ENCODE results near the gene BRSK1. TPM values are rescaled to one million over a fixed set of nuclear protein-coding genes. Genes with fewer than 3 reads are reported as not detected.
A peak's percentile ranks its signal among the peaks of the same experiment; 100 is the strongest.

The BRSK1 gene
- polyA plus RNA-seq, 2 of the 4 experiments (the other 2 are of a cell fraction) = 5.4 to 6.6 TPM

GRCh38 chr19:55261671-55262126 is 22.1 kb upstream of the BRSK1 start:
- Histone ChIP-seq H3K27ac (no peak overlapping the region), H3K4me3 (no peak overlapping the region), H3K9me3 (peaks cover 4% of the 10 kb centered on the region; the same call in 2 of the 3 replicates), H3K4me2 (no peak overlapping the region), H3K4me1 (peaks cover 17% of the 10 kb centered on the region)
- WGBS (ENCODE audit: missing lambda C conversion rate) = 88% methylated on average over 13 of the region's 13 CpGs
- ATAC-seq = no peak
- DNase-seq (ENCODE audit: low read depth in 1 of 2, low spot score in 1 of 2) = no peak
- ChIA-PET POLR2A (interaction anchor here (1.9 kb wide), 1 partner anchor 45 kb away, joined by 7 read pairs; no protein-coding TSS in a partner anchor), CTCF (interaction anchor here (0.7 to 4.8 kb wide), 13 partner anchors 8 to 242 kb away, joined by 3 to 44 read pairs (median 6); partner anchors contain the start of gene TMEM238)
- TF ChIP-seq, protein P1, sequence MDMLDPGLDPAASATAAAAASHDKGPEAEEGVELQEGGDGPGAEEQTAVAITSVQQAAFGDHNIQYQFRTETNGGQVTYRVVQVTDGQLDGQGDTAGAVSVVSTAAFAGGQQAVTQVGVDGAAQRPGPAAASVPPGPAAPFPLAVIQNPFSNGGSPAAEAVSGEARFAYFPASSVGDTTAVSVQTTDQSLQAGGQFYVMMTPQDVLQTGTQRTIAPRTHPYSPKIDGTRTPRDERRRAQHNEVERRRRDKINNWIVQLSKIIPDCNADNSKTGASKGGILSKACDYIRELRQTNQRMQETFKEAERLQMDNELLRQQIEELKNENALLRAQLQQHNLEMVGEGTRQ (IDR thresholded peaks at IDR 0.05) = peak; percentile 10; the same call in 1 of the 2 replicates
- TF ChIP-seq SREBF2 (IDR thresholded peaks at IDR 0.05) = no peak
- no peak for FAIRE-seq

GRCh38 chr19:55262359-55262758 is 21.4 kb upstream of the BRSK1 start:
- 92% methylated on average over 9 of the region's 9 CpGs for WGBS (ENCODE audit: missing lambda C conversion rate)
- no peak for FAIRE-seq
- TF ChIP-seq CBX2 (IDR thresholded peaks at IDR 0.05; ENCODE audit: borderline replicate concordance, low read depth) (no peak), EHF (CRISPR knock-in tag; IDR thresholded peaks at IDR 0.05) (no peak), HDAC2 (IDR thresholded peaks at IDR 0.05) (no peak), RCOR1 (IDR thresholded peaks at IDR 0.05; ENCODE audit: low read depth, low read length) (no peak), CEBPB (IDR thresholded peaks at IDR 0.05) (no peak), ELK1 (IDR thresholded peaks at IDR 0.05; ENCODE audit: low read depth, low read length) (no peak), HMGXB4 (CRISPR knock-in tag; IDR thresholded peaks at IDR 0.05; ENCODE audit: borderline replicate concordance) (no peak), RAD21 (conservative IDR thresholded peaks at IDR 0.05 in 1 of 2, IDR thresholded peaks at IDR 0.05 in 1 of 2) (no peak), SMC3 (IDR thresholded peaks at IDR 0.05) (no peak), JUNB (IDR thresholded peaks at IDR 0.05) (no peak), NFE2L2 (conservative IDR thresholded peaks at IDR 0.05; ENCODE audit: low read length) (no peak)

DNA sequence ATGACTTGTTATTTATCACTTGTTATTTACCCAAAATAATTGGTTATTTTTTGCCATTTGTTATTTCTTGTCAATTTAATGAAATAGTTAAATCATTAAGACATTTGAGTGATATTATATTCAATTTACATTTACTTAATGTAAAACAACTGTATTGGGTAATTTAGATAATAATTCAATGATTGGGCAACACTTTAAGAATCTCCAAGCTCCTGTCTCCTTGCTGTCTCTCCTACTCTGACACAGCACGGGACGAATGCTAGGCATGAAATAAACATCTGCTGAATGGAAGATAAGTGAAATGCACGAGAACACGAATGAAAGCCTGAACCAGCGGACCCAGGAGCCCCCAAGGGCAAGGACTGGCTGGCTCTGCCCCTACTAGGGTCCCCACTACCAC is 19.3 kb upstream of the BRSK1 start:
- POLR2A ChIA-PET = interaction anchor here (0.5 kb wide), 1 partner anchor 12 kb away, joined by 3 read pairs; no protein-coding TSS in a partner anchor
- H3K4me1 ChIP-seq = peaks cover 8% of the 10 kb centered on the region
- DNase-seq (ENCODE audit: low read depth in 1 of 2, low spot score in 1 of 2) = no peak
- H3K4me2 ChIP-seq = no peak overlapping the region
- H3K4me3 ChIP-seq = no peak overlapping the region
- no peak overlapping the region for H3K27ac ChIP-seq
- peaks cover 9% of the 10 kb centered on the region; the same call in 2 of the 3 replicates for H3K9me3 ChIP-seq
- whole genome bisulfite sequencing (ENCODE audit: missing lambda C conversion rate) = 91% methylated on average over 5 of the region's 5 CpGs
- TF ChIP-seq FOSL2 (IDR thresholded peaks at IDR 0.05) (no peak), FOSL2 (CRISPR knock-in tag; IDR thresholded peaks at IDR 0.05) (no peak), ZC3H11A (IDR thresholded peaks at IDR 0.05) (no peak), HEYL (CRISPR knock-in tag; IDR thresholded peaks at IDR 0.05) (no peak), HOXA7 (CRISPR knock-in tag; IDR thresholded peaks at IDR 0.05) (no peak), MAFK (IDR thresholded peaks at IDR 0.05; ENCODE audit: partially characterized antibody) (no peak), SMC3 (IDR thresholded peaks at IDR 0.05) (no peak), MYC (IDR thresholded peaks at IDR 0.05; ENCODE audit: borderline replicate concordance, low read length) (no peak)
- no peak for FAIRE-seq
- no peak for ATAC-seq
- CTCF ChIA-PET = interaction anchor here (0.7 kb wide), 1 partner anchor 124 kb away, joined by 3 read pairs; no protein-coding TSS in a partner anchor

More at GRCh38 chr19:55262359-55262758, 21.4 kb upstream of the BRSK1 start:
- POLR2A ChIA-PET = interaction anchor here (1.9 kb wide), 1 partner anchor 46 kb away, joined by 7 read pairs; no protein-coding TSS in a partner anchor
- DNase-seq (ENCODE audit: low read depth in 1 of 2, low spot score in 1 of 2) = no peak
- H3K4me3 ChIP-seq = no peak overlapping the region
- H3K9me3 ChIP-seq = peaks cover 9% of the 10 kb centered on the region; the same call in 2 of the 3 replicates
- no peak for ATAC-seq
- peaks cover 10% of the 10 kb centered on the region for H3K4me1 ChIP-seq
- CTCF ChIA-PET = interaction anchor here (0.7 to 4.8 kb wide), 6 partner anchors 12 to 241 kb away, joined by 3 to 44 read pairs (median 4); no protein-coding TSS in a partner anchor
- no peak overlapping the region for H3K27ac ChIP-seq
- H3K4me2 ChIP-seq = no peak overlapping the region

Measured in A549 (cell line).